ENCODE results near the gene CISH.
A peak's percentile ranks its signal among the peaks of the same experiment; 100 is the strongest.

CISH gene

GRCh38 chr3:50600841-50601591, 10.6 kb downstream of the CISH start:
- no peak for TF ChIP-seq CTCF (IDR thresholded peaks at IDR 0.05; ENCODE audit: low read depth, low read length)
- H3K4me3 ChIP-seq (ENCODE audit: low read depth, low read length), result no peak overlapping the region
- in situ Hi-C loops (cut with HindIII; ENCODE audit: low sequenced_read_pairs), result no loop called here
- peak; percentile 97 for DNase-seq (ENCODE audit: low read depth, low spot score)

GRCh38 chr3:50600141-50600753, 11.3 kb downstream of the CISH start:
- TF ChIP-seq CTCF (IDR thresholded peaks at IDR 0.05; ENCODE audit: low read depth, low read length), result no peak
- in situ Hi-C loops (cut with HindIII; ENCODE audit: low sequenced_read_pairs), result no loop called here
- no peak for DNase-seq (ENCODE audit: low read depth, low spot score)
- H3K4me3 ChIP-seq (ENCODE audit: low read depth, low read length), result no peak overlapping the region

GRCh38 chr3:50599716-50600118, 11.9 kb downstream of the CISH start:
- in situ Hi-C loops (cut with HindIII; ENCODE audit: low sequenced_read_pairs), result no loop called here
- DNase-seq (ENCODE audit: low read depth, low spot score), result no peak
- no peak overlapping the region for H3K4me3 ChIP-seq (ENCODE audit: low read depth, low read length)
- no peak for TF ChIP-seq CTCF (IDR thresholded peaks at IDR 0.05; ENCODE audit: low read depth, low read length)

- in situ Hi-C loops (cut with HindIII; ENCODE audit: low sequenced_read_pairs), result no loop called here
- no peak for TF ChIP-seq CTCF (IDR thresholded peaks at IDR 0.05; ENCODE audit: low read depth, low read length)
- DNase-seq (ENCODE audit: low read depth, low spot score), result no peak
- no peak overlapping the region for H3K4me3 ChIP-seq (ENCODE audit: low read depth, low read length)
Measured at GRCh38 chr3:50599115-50599715, 12.4 kb downstream of the CISH start.

- in situ Hi-C loops (cut with HindIII; ENCODE audit: low sequenced_read_pairs), result no loop called here
- DNase-seq (ENCODE audit: low read depth, low spot score), result no peak
- TF ChIP-seq CTCF (IDR thresholded peaks at IDR 0.05; ENCODE audit: low read depth, low read length), result no peak
- no peak overlapping the region for H3K4me3 ChIP-seq (ENCODE audit: low read depth, low read length)
Measured at GRCh38 chr3:50594253-50594785, 17.3 kb downstream of the CISH start.

- TF ChIP-seq CTCF (IDR thresholded peaks at IDR 0.05; ENCODE audit: low read depth, low read length), result no peak
- DNase-seq (ENCODE audit: low read depth, low spot score), result no peak
- no peak overlapping the region for H3K4me3 ChIP-seq (ENCODE audit: low read depth, low read length)
- in situ Hi-C loops (cut with HindIII; ENCODE audit: low sequenced_read_pairs), result no loop called here
Measured at GRCh38 chr3:50592568-50592967, 19.0 kb downstream of the CISH start.

Data from astrocyte of the spinal cord (primary cell).